ENCODE data around the gene CRYBB1. TPM values are rescaled to one million over a fixed set of nuclear protein-coding genes. Genes with fewer than 3 reads are reported as not detected.

CRYBB1 gene
- total RNA-seq, 4 donors from 2014 or later: 0.42 TPM; not detected in 3

- WGBS, 2 donors: 92% methylated on average over 12 to 13 of the region's 13 CpGs
- DNase-seq (ENCODE audit: low spot score in 2 of 2): no peak
- TF ChIP-seq CTCF (IDR thresholded peaks at IDR 0.05): no peak
- no peak for TF ChIP-seq POLR2A (IDR thresholded peaks at IDR 0.05)
- intact Hi-C loops (cut with DNase I; ENCODE audit: low total_unique reads): no loop called here
- no peak overlapping the region for H3K4me3 ChIP-seq (ENCODE audit: low read depth, poor library complexity, severe bottlenecking)
Observed at GRCh38 chr22:26559961-26560575, 57.8 kb downstream of the CRYBB1 start.

DNA sequence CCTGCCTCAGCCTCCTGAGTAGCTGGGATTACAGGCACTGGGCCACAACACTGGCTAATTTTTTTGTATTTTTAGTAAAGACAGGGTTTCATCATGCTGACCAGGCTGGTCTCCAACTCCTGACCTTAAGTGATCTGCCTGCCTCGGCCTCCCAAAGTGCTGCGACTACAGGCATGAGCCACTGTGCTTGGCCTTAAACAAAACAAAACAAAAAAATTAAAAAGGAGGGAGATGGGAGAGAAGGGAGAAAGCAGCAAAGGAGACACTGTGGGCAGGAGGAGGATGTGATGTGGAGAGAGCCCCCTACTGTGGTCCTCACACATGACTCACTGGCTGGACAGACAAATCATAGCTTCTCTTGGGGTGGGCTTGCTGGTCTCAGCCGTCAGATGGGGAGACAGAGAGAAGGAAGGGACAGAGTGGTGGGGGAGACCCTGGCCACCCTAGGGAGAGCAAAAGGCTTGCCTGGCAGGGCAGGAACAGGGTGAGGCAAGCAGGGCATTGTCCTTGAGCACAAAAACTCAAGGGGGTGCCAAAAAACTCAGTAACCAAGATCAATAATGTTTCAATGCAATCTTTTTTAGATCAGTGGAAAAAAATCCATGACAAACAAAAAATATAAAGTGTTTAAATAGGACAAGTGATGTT lies 59.5 kb downstream of the CRYBB1 start:
- TF ChIP-seq CTCF (IDR thresholded peaks at IDR 0.05) (no peak), POLR2A (IDR thresholded peaks at IDR 0.05) (no peak)
- 73 to 91% methylated on average over 3 of the region's 3 CpGs for WGBS, 2 donors
- intact Hi-C loops (cut with DNase I; ENCODE audit: low total_unique reads): no loop called here
- no peak overlapping the region for H3K4me3 ChIP-seq (ENCODE audit: low read depth, poor library complexity, severe bottlenecking)
- no peak for DNase-seq (ENCODE audit: low spot score in 2 of 2)

DNA sequence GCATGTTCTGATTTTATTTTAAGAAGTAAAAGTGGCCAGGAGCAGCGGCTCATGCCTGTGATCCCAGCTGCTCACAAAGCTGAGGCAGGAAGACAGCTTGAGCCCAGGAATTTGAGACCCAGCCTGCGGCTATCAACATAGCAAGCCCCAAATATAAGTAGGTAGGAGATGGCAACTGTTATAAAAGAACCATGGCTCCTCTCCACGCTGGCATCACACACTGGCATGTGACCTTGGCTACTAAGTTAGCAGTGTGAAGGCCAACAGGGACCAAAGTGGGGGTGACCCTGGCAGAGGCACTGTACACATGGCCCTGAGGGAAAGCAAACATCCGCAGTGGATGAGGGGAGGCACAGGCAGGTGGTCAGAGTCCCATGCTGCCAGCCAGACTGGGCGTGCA lies 60.9 kb downstream of the CRYBB1 start:
- TF ChIP-seq CTCF (IDR thresholded peaks at IDR 0.05): no peak
- TF ChIP-seq POLR2A (IDR thresholded peaks at IDR 0.05): no peak
- DNase-seq (ENCODE audit: low spot score in 2 of 2): no peak
- intact Hi-C loops (cut with DNase I; ENCODE audit: low total_unique reads): no loop called here
- 81 to 83% methylated on average over 5 of the region's 5 CpGs for WGBS, 2 donors
- no peak overlapping the region for H3K4me3 ChIP-seq (ENCODE audit: low read depth, poor library complexity, severe bottlenecking)

GRCh38 chr22:26555478-26555877 lies 62.3 kb downstream of the CRYBB1 start:
- no peak for TF ChIP-seq POLR2A (IDR thresholded peaks at IDR 0.05)
- no peak for DNase-seq (ENCODE audit: low spot score in 2 of 2)
- intact Hi-C loops (cut with DNase I; ENCODE audit: low total_unique reads): no loop called here
- H3K4me3 ChIP-seq (ENCODE audit: low read depth, poor library complexity, severe bottlenecking): no peak overlapping the region
- 60 to 74% methylated on average over 10 to 11 of the region's 11 CpGs for WGBS, 2 donors

- DNase-seq (ENCODE audit: low spot score in 2 of 2): no peak
- no peak for TF ChIP-seq CTCF (IDR thresholded peaks at IDR 0.05)
- no peak for TF ChIP-seq POLR2A (IDR thresholded peaks at IDR 0.05)
- intact Hi-C loops (cut with DNase I; ENCODE audit: low total_unique reads): no loop called here
- 74 to 75% methylated on average over 6 of the region's 6 CpGs for WGBS, 2 donors
- no peak overlapping the region for H3K4me3 ChIP-seq (ENCODE audit: low read depth, poor library complexity, severe bottlenecking)
Observed at GRCh38 chr22:26554956-26555355, 62.9 kb downstream of the CRYBB1 start.

DNA sequence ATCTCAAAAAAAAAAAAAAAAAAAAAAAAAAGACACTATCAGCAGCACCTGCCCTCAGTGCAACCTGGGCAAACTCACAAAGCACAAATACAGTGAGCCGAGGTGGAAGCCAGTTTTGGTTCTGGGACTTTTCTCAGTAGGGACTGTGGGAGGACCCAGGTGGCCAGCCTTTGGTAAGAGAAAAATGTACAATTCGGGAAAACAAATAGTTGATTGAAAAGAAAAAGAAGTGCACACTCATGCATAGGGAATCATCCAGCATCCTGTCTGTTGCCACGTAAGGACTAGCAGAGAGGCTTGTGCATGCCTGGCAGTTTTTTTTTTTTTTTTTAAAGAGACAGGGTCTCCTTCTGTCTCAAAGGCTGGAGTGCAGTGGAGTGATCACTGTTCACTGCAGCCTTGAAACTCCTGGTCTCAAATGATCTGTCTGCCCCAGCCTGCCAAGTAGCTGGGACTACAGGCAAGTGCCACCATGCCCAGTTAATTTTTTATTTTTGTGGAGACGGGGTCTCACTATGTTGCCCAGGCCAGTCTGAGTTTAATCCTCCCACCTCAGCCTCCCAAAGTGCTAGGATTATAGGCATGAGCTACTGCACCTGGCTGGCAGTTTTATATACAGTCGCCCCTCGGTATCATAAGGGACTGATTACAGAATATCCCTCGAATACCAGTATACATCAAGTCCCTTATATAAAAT lies 64.6 kb downstream of the CRYBB1 start:
- no peak overlapping the region for H3K4me3 ChIP-seq (ENCODE audit: low read depth, poor library complexity, severe bottlenecking)
- intact Hi-C loops (cut with DNase I; ENCODE audit: low total_unique reads): no loop called here
- 47 to 53% methylated on average over 7 of the region's 7 CpGs for WGBS, 2 donors
- no peak for TF ChIP-seq POLR2A (IDR thresholded peaks at IDR 0.05)
- TF ChIP-seq CTCF (IDR thresholded peaks at IDR 0.05): no peak
- DNase-seq (ENCODE audit: low spot score in 2 of 2): no peak
